HEK293T (cell line): ENCODE data around the gene SRPK3.

Source experiments
- FOXA1 ChIP-seq: fragments of 450-650 bp; IDR thresholded peaks from 2 replicates; pipeline ENCODE4 v1.6.1; 2016; ENCODE audit warnings: mild to moderate bottlenecking
- NFRKB ChIP-seq: fragments of 450-650 bp; IDR thresholded peaks from 2 replicates; pipeline ENCODE4 v1.6.1; 2016; ENCODE audit warnings: mild to moderate bottlenecking, moderate library complexity
- TARDBP ChIP-seq: fragments of 450-650 bp; IDR thresholded peaks from 2 replicates; pipeline ENCODE4 v1.6.1; 2016

DNA sequence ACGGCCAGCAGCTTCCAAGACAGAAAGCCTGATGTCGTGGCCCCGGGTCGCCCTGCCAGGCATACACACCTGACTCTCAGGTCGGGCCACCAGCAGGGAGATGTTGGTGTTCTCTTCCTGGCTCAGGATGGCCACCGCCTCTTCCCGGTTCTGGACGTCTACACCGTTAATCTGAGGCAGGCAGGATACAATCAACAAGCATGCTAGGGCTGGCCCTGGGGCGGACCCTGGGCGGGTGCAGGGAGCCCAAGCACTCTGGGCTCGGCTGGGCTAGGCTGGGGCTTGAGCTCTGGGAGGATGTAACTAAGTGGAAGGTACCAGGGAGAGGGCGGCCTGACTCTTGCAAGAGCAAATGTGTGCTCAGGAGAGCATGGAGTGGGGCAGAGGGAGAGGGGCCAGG, 24.6 kb downstream of the SRPK3 start:
- TF ChIP-seq TARDBP (no peak), NFRKB (no peak), FOXA1 (no peak)
